ENCODE measurements around the gene VPS16.
"Not testable (repeated sequence)": the region's sequence is repeated elsewhere in the genome, so short reads cannot be mapped to it uniquely, and the experiment has no call there.

Gene VPS16

DNA sequence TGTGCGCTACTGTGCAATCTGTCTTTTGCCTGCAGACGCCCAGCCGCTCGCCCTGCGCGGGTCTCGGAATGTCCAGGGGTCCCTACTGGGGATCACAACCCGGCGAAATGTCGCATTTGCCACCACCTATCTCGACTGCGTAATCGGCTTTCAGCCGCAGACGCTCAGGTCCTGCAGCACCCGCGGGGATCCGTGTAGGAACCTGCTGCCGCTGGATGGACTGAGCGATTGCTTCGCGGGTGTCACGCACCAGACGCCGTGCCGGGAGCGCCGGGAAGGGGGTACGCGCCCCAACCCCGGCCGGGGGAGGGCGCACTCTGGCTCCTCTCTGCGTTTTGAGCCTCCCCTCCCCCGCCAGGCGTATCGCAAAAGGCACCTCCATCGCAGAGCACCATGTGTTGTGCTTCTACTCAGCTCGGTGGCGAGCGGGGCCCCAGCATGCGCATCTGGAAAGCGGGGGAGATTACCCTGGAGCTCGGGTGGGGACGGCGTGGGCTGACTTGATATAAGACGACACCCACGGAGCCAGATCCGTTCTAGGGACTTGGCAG is 32.0 kb downstream of the VPS16 start:
- peak; percentile 75 for DNase-seq

DNA sequence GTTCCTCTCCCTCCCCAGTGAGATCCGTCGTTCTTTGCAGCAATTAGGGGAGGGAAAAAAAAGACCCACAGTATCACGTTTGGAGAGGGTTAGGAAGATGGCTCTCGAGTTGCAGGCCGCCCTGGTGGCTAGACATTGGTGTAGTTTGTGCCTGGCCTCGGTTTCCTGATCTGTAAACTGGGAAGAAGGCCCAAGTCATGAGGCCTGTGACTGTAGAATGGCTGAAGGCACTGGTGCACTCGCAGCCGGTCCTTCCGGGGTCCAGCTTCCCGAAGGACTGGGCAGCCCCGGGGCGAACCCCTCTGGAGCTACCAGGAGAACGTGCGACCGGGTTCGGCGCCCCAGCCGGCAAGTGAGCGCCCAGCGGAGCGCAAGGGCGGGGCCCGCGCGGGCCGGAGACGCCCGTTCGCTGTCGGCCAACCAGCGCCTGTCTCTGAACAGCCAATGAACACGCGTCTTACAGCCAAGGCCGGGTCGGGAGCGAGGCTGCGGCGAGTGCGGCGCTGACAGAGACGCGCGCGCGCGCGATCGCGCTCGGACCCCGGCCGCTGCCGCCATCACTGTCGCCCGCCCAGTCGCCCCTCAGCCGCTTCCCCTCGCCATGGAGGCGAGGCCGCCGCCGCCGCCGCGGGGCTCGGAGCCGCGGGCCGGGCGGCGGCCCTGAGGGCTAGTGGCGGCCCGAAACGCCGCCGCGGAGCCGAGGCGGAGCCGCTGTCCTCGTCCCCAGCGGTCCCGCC is 32.6 kb downstream of the VPS16 start, which contains the start of gene PTPRA:
Gene PTPRA (plus strand): TSS at position 472 of the 737 bp plus-strand sequence. CDS start 90,797 bp downstream, outside the sequence.
- peak; percentile 90 for DNase-seq

- DNase-seq = peak; percentile 59
Observed at GRCh38 chr20:2873747-2874041, 33.1 kb downstream of the VPS16 start.

GRCh38 chr20:2874456-2874855 is 33.9 kb downstream of the VPS16 start:
- DNase-seq = no peak

- DNase-seq = no peak
Observed at GRCh38 chr20:2875690-2876203, 35.2 kb downstream of the VPS16 start.

- DNase-seq = no peak
Observed at GRCh38 chr20:2878515-2878914, 38.0 kb downstream of the VPS16 start.

- DNase-seq = no peak
Observed at GRCh38 chr20:2879146-2879545, 38.6 kb downstream of the VPS16 start.

DNA sequence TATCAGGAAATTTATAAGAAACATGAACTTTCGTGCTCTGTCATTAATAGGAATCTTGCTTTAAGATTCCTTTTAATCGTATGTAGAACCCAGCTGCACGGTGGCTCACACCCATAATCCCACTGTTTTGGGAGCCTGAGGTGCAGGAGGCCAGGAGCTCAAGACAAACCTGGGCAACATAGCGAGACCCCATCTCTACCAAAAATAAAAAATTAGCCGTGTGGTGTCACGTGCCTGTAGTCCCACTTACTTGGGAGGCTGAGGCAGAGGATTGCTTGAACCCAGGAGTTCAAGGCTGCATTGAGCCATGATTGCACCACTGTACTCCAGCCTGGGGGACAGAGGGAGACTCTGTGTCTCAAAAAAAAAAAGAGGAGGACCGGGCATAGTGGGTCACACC is 40.1 kb downstream of the VPS16 start:
- no peak for DNase-seq

DNA sequence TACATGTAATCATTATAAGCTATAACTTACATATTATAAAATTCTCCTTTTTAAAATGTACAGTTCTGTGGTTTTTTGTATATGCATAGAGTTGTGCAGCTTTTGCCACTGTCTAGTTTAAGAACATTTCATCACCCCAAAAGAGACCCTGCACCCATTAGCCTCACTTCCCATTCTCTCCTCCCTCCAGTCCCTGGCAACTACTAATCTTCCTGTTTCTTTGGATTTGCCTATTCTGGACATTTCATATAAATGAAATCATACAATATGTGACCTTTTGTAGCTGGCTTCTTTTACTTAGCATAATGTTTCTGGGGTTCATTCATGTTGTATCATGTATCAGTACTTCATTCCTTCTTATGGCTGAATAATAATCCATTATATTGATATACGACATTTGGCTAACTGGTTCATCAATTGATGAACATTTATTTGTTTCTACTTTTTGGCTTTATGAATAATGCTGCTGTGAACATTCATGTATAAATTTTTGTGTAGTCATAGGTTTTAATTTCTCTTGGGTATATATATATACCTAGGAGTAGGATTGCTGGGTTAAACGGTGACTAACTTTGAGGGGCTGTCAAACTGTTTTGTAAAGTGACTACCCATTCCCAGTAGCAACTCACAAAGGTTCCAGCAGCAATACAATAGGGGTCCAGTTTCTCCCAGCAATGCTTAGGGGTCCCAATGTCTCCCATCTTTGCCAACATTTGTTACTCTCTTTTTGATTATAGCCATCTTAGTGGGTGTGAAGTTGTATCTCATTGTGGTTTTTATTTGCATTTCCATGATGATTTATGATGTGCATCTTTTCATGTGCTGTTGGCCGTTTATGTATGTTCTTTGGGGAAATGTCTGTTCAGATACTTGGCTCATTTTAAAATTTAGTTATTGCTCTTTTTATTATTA is 43.4 kb downstream of the VPS16 start:
- DNase-seq = no peak

DNA sequence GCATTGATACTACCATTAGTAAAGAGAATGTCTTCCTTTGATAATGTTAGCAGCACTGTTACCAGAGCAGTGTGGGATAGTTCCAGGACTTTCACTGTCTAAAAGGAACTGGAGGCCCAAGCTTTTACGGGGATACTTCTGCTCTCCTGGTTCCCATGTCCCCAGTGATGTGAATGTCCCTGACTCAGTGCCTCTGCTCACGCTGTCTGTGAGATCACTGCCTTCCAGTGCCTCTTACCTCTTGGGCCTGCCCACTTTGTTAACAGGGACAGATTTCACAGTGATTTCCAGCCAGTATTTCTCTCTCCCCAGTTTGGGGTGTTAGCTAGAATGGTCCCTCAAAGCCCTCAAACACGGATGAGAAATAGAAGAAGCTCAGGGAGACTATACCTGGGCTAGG is 47.2 kb downstream of the VPS16 start:
- no peak for DNase-seq

DNA sequence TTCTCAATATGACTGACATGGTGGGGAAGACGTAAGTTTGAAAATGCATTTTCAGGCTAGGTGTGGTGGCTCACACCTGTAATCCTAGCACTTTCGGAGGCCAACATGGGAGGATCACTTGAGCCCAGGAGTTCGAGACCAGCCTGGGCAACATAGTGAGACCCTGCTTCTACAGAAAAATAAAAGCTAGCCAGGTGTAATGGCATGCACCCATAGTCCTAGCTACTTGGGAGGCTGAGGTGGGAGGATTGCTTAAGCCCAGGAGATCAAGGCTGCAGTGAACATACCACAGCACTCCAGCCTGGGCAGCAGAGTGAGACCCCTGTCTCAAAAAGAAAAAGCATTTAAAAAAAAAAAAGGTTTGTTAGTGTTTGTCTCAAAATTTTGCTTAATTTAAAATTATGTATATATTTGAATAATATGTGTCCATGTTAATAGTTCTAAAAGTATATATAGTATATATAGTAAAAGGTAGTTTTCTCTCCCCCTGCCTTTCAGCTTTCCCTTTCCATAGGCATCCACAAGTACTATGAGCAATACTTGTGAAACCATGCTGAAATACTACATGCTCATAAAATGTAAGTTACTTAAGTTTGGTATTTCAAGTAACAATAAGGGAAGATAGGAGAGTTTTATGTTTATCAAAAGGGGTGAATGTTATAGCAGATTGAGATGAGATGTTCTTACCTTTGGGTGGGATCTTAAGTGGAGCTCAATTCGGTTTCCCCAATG is 47.8 kb downstream of the VPS16 start:
- no peak for DNase-seq

GRCh38 chr20:2889209-2889608 is 48.7 kb downstream of the VPS16 start:
- no peak for DNase-seq

- DNase-seq = no peak
Observed at GRCh38 chr20:2889797-2890196, 49.3 kb downstream of the VPS16 start.

DNA sequence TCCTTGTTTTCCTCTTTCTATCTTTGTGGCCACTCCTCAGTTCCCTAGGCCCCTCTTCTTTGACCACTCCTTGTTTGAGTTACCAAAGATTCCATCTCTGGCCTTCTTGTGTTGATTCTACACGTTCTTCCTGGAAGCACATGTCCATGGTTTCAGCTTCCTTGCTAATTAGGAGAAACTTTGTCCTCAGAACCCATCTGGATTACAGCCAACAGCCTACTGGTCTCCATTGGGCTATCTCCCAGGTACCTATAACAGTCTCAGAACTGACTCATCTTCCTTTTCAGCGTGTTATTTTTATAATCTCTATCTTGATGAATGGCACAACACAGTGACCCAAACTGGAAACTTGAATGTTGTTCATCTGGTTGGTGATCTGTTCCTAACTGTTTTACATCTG is 50.2 kb downstream of the VPS16 start:
- no peak for DNase-seq

DNA sequence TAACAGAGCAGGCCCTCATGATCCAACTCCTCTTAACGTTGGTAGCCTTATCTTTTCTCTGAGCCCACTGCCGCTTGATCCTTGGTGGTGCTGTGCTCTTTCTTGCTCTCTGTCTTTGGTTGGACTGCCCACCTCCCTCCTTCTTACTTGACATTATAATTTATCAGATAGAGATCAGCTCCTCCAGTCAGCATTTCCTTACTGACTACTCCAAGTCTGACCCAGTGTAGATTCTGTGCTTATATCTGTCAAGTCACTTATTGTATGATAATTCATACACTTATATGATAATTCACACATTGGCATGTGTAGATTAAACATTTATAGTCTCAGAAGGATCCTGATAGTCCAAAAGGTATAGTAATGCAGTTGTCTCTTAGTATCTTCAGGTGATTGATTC is 50.8 kb downstream of the VPS16 start:
- no peak for DNase-seq

DNA sequence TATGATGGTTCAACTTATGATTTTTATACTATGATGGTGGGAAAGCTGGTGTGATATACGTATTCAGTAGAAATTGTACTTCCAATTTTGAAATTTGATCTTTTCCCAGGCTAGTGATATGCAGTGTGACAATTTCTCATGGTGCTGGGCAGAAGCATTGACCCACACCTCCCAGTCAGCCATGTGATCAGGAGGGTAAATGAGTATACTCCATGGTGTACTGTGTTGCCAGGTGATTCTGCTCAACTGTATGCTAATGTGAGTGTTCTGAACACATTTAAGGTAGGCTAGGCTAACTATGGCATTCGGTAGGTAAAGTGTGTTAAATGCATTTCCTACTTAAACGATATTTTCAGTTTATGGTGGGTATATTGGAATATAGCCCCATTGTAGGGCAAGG is 51.8 kb downstream of the VPS16 start:
- DNase-seq = no peak

- no peak for DNase-seq
Observed at GRCh38 chr20:2894221-2894620, 53.7 kb downstream of the VPS16 start.

GRCh38 chr20:2895154-2895553 is 54.6 kb downstream of the VPS16 start:
- DNase-seq = not testable (repeated sequence)

DNA sequence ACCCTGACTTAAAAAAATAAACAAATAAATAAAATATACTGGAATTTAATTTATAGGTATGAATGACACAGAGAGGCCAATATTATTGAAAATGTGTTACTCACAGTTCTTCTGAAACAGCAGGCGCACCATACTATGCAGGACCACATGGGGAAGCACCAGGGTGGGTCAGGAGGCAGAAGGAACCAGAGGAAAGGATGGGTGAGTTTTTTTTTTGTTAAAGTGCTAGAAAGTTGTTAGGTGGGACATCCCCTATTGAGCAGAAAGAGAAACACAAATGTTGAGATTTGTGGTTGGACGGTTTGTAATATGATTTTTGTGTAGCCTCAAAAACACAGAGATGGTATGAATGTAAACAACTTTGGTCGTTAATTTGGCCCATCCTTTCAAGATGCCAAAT is 58.7 kb downstream of the VPS16 start:
- DNase-seq = no peak

- DNase-seq = no peak
Observed at GRCh38 chr20:2900845-2901592, 60.5 kb downstream of the VPS16 start.

DNA sequence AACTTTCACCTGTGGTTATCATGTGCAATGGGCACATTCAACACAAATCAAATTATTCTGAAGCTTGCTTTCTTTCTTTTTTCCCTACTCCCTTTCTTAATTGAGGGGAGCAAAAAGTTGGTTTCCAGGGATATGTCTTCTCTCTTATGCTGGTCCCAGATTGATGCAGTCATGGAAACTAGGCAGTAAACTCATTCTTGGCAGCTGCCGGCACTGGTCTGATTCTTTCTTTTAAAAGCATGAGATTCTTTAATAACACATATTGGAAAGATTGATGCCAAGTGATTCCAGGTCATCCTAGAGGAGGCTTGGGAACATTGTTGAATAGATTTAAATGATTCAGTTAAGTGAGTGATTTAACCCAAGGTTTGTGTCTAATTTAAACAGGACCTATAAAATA is 61.7 kb downstream of the VPS16 start:
- no peak for DNase-seq

DNA sequence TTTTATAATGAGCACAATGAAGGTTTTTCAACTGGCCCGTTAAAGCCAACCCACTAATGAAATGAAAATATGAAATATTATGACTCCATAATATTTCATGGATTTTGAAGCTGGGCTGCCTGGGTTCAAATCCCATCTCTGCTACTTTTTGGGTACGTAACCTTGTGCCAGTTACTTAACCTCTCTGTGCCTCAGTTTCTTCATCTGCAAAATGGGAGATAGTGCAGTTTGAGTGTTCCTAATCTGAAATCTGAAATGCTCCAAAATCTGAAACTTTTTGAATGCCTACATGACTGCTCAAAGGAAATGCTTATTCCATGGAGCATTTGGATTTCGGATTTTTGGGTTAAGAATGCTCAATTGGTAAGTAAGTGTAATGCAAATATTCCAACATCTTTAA is 62.3 kb downstream of the VPS16 start:
- no peak for DNase-seq

Data from CD4-positive, alpha-beta T cell treated with Interleukin-15 for 1 hour (primary cell).